ENCODE results near the gene CYSRT1.
A peak's percentile ranks its signal among the peaks of the same experiment; 100 is the strongest.
"Not testable (repeated sequence)": the region's sequence is repeated elsewhere in the genome, so short reads cannot be mapped to it uniquely, and the experiment has no call there.

Gene CYSRT1

GRCh38 chr9:137254624-137255447 lies 29.9 kb downstream of the CYSRT1 start, which contains the start of gene NELFB:
Gene NELFB (plus strand): TSS chr9:137255327.
- DNase-seq = peak; percentile 95

- no peak for DNase-seq
These were observed 30.6 kb downstream of the CYSRT1 start for GRCh38 chr9:137255448-137256114.

- no peak for DNase-seq
These were observed 31.4 kb downstream of the CYSRT1 start for GRCh38 chr9:137256362-137256761.

- DNase-seq = no peak
These were observed 31.9 kb downstream of the CYSRT1 start for GRCh38 chr9:137256856-137257255.

GRCh38 chr9:137262173-137262908 lies 37.4 kb downstream of the CYSRT1 start:
- DNase-seq = not testable (repeated sequence)

GRCh38 chr9:137262909-137263285 lies 37.9 kb downstream of the CYSRT1 start:
- DNase-seq = no peak

GRCh38 chr9:137263506-137263905 lies 38.5 kb downstream of the CYSRT1 start:
- DNase-seq = no peak

- DNase-seq = no peak
These were observed 39.1 kb downstream of the CYSRT1 start for GRCh38 chr9:137264067-137264466.

- DNase-seq = no peak
These were observed 40.7 kb downstream of the CYSRT1 start for GRCh38 chr9:137265496-137266161.

GRCh38 chr9:137266162-137266527 lies 41.2 kb downstream of the CYSRT1 start:
- no peak for DNase-seq

GRCh38 chr9:137266585-137267453 lies 41.8 kb downstream of the CYSRT1 start:
- no peak for DNase-seq

- DNase-seq = no peak
These were observed 43.0 kb downstream of the CYSRT1 start for GRCh38 chr9:137267933-137268355.

GRCh38 chr9:137268538-137269201 lies 43.7 kb downstream of the CYSRT1 start:
- no peak for DNase-seq

GRCh38 chr9:137269231-137269772 lies 44.3 kb downstream of the CYSRT1 start:
- DNase-seq = no peak

- DNase-seq = no peak
These were observed 46.1 kb downstream of the CYSRT1 start for GRCh38 chr9:137270929-137271695.

- DNase-seq = no peak
These were observed 46.7 kb downstream of the CYSRT1 start for GRCh38 chr9:137271696-137272076.

GRCh38 chr9:137272241-137273094 lies 47.5 kb downstream of the CYSRT1 start:
- no peak for DNase-seq

- DNase-seq = no peak
These were observed 48.1 kb downstream of the CYSRT1 start for GRCh38 chr9:137273095-137273490.

GRCh38 chr9:137273611-137274320 lies 48.8 kb downstream of the CYSRT1 start:
- DNase-seq = no peak
